Measurements from ENCODE around the gene GGA3. TPM values are rescaled to one million over a fixed set of nuclear protein-coding genes. Genes with fewer than 3 reads are reported as not detected.
"Not testable (repeated sequence)": the region's sequence is repeated elsewhere in the genome, so short reads cannot be mapped to it uniquely, and the experiment has no call there.

Gene GGA3
- total RNA-seq, 1 experiment from 2014 or later: 58.3 TPM

- no peaks in the 10 kb centered on the region for H3K27me3 ChIP-seq (ENCODE audit: insufficient read depth, low read length)
- H3K79me2 ChIP-seq (ENCODE audit: insufficient read depth, low read length): peaks cover 40% of the 10 kb centered on the region
- no peak for DNase-seq (ENCODE audit: low read depth, low spot score)
- H3K27ac ChIP-seq (ENCODE audit: low read depth, low read length): no peak overlapping the region
- no peak overlapping the region for H3K4me2 ChIP-seq (ENCODE audit: low read length)
- H3K9me2 ChIP-seq (ENCODE audit: insufficient read depth): no peaks in the 10 kb centered on the region
- ChIA-PET RAD21 (ENCODE audit: low non-redundant PET in 1 of 2, low total read pairs in 2 of 2, uncharacterized antibody in 2 of 2, unreplicated experiment in 2 of 2) (no interaction called here), POLR2A (interaction anchor here (1.0 kb wide), 1 partner anchor 14 kb away, joined by 4 read pairs; the partner anchor contains the start of gene MIF4GD), CTCF (interaction anchor here (1.2 to 1.9 kb wide), 2 partner anchors 14 kb away, joined by 4 to 6 read pairs; partner anchors contain the start of gene MIF4GD)
- H3K36me3 ChIP-seq (ENCODE audit: control insufficient read depth in 1 of 2, insufficient read depth in 2 of 2, low read length in 2 of 2): peaks cover 19 to 33% of the 10 kb centered on the region in 2 experiments
- TF ChIP-seq CTCF (IDR thresholded peaks at IDR 0.05 in 2 of 3, conservative IDR thresholded peaks at IDR 0.05 in 1 of 3; ENCODE audit: borderline replicate concordance in 1 of 3, insufficient read depth in 1 of 3, low read depth in 2 of 3, low read length in 2 of 3): no peak
- no peak for TF ChIP-seq RAD21 (IDR thresholded peaks at IDR 0.05; ENCODE audit: low read depth)
- no peak for TF ChIP-seq ZNF274 (IDR thresholded peaks at IDR 0.05; ENCODE audit: low read depth, low read length)
- TF ChIP-seq TCF7L2 (IDR thresholded peaks at IDR 0.05; ENCODE audit: borderline replicate concordance, extremely low read depth, insufficient read depth, insufficient read length): no peak
- no peak for TF ChIP-seq FOSL1 (IDR thresholded peaks at IDR 0.05; ENCODE audit: low read depth)
- no peak for TF ChIP-seq SIN3A (IDR thresholded peaks at IDR 0.05; ENCODE audit: low read depth)
- no TSS peak for BruUV-seq (replicated peaks)
- intact Hi-C loops (cut with micrococcal nuclease): no loop called here
- no peak overlapping the region for H2AFZ ChIP-seq (ENCODE audit: low read depth, low read length, poor library complexity, severe bottlenecking)
- no peak overlapping the region for H3K4me3 ChIP-seq (replicated peaks in 1 of 2; ENCODE audit: low read depth in 1 of 2, low read length in 2 of 2)
- no peaks in the 10 kb centered on the region for H4K20me1 ChIP-seq (ENCODE audit: insufficient read depth)
- H3K4me1 ChIP-seq (ENCODE audit: control insufficient read depth in 1 of 2, insufficient read depth in 2 of 2, low read length in 2 of 2): peaks cover 10 to 12% of the 10 kb centered on the region in 2 experiments
- H3K9me3 ChIP-seq (ENCODE audit: control insufficient read depth in 1 of 2, insufficient read depth in 1 of 2, low read depth in 1 of 2, low read length in 2 of 2): no peaks in the 10 kb centered on the region
- no peak for ATAC-seq
- no peak overlapping the region for H3K9ac ChIP-seq (ENCODE audit: low read length)
Measured at GRCh38 chr17:75285123-75285522, 23.7 kb upstream of the GGA3 start.

GRCh38 chr17:75280189-75280588, 18.8 kb upstream of the GGA3 start:
- H3K4me1 ChIP-seq (ENCODE audit: control insufficient read depth in 1 of 2, insufficient read depth in 2 of 2, low read length in 2 of 2); H3K27me3 ChIP-seq (ENCODE audit: insufficient read depth, low read length); H3K27ac ChIP-seq (ENCODE audit: low read depth, low read length); DNase-seq (ENCODE audit: low read depth, low spot score); BruUV-seq (replicated peaks); H3K9ac ChIP-seq (ENCODE audit: low read length); H3K79me2 ChIP-seq (ENCODE audit: insufficient read depth, low read length); H2AFZ ChIP-seq (ENCODE audit: low read depth, low read length, poor library complexity, severe bottlenecking); H3K9me3 ChIP-seq (ENCODE audit: control insufficient read depth in 1 of 2, insufficient read depth in 1 of 2, low read depth in 1 of 2, low read length in 2 of 2); H3K4me3 ChIP-seq (replicated peaks in 1 of 2; ENCODE audit: low read depth in 1 of 2, low read length in 2 of 2); H3K4me2 ChIP-seq (ENCODE audit: low read length); intact Hi-C loops (cut with micrococcal nuclease); H4K20me1 ChIP-seq (ENCODE audit: insufficient read depth); RAD21 ChIA-PET (ENCODE audit: low non-redundant PET in 1 of 2, low total read pairs in 2 of 2, uncharacterized antibody in 2 of 2, unreplicated experiment in 2 of 2); H3K9me2 ChIP-seq (ENCODE audit: insufficient read depth): not testable (repeated sequence)
- ChIA-PET CTCF (interaction anchor here (1.9 kb wide), 1 partner anchor 9 kb away, joined by 7 read pairs; the partner anchor contains the start of gene MIF4GD), POLR2A (interaction anchor here (1.0 to 1.6 kb wide), 3 partner anchors 9 to 117 kb away, joined by 3 to 6 read pairs (median 4); partner anchors contain the start of genes MIF4GD and SLC25A19)
- peaks cover 19 to 32% of the 10 kb centered on the region in 2 experiments; a peak in 3 of 4 replicates for H3K36me3 ChIP-seq (ENCODE audit: control insufficient read depth in 1 of 2, insufficient read depth in 2 of 2, low read length in 2 of 2)
- ATAC-seq: peak; percentile 42; the same call in 1 of the 2 replicates
